RWPE2 (cell line): ENCODE data around the gene SH3PXD2A.

ENCODE experiments used
- ATAC-seq: fragments of 200-7000 bp; cut with Tn5 transposase; 3 replicates; pipeline ENCODE4 v1.9.1; 2021; ENCODE audit warnings: low read depth
- DNase-seq: peaks from one replicate; pipeline ENCODE4 v3.0.0-alpha.2; 2020; ENCODE audit warnings: low spot score
- H3K27ac ChIP-seq: fragments of 450-650 bp; 2 replicates; pipeline ENCODE4 v1.5.1; 2017; ENCODE audit warnings: mild to moderate bottlenecking; ENCODE audit not compliant: poor library complexity, severe bottlenecking
- H3K27me3 ChIP-seq: fragments of 250-450 bp; sonication (Bioruptor Pico); 2 replicates; pipeline ENCODE4 v1.5.1; 2021; ENCODE audit warnings: mild to moderate bottlenecking, moderate library complexity; ENCODE audit not compliant: insufficient read depth, poor library complexity, severe bottlenecking
- H3K36me3 ChIP-seq: fragments of 250-450 bp; sonication (Bioruptor Pico); 2 replicates; pipeline ENCODE4 v1.5.1; 2020; ENCODE audit warnings: low read depth, mild to moderate bottlenecking, moderate library complexity
- H3K4me1 ChIP-seq: fragments of 250-450 bp; sonication (Bioruptor Pico); 2 replicates; pipeline ENCODE4 v1.5.1; 2021; ENCODE audit warnings: mild to moderate bottlenecking, moderate library complexity; ENCODE audit not compliant: insufficient read depth, poor library complexity, severe bottlenecking
- H3K4me3 ChIP-seq: fragments of 250-450 bp; sonication (Bioruptor Pico); 2 replicates; pipeline ENCODE4 v1.5.1; 2021; ENCODE audit warnings: mild to moderate bottlenecking, moderate library complexity; ENCODE audit not compliant: severe bottlenecking
- H3K9me3 ChIP-seq: fragments of 250-450 bp; sonication (Bioruptor Pico); 2 replicates; pipeline ENCODE4 v1.5.1; 2021; ENCODE audit warnings: mild to moderate bottlenecking, moderate library complexity; ENCODE audit not compliant: severe bottlenecking
- CTCF ChIP-seq: fragments of 450-650 bp; IDR thresholded peaks from one replicate; pipeline ENCODE4 v1.5.1; 2017; ENCODE audit warnings: mild to moderate bottlenecking, moderate library complexity; ENCODE audit not compliant: poor library complexity, severe bottlenecking

The SH3PXD2A gene

GRCh38 chr10:103658049-103658577, 197.3 kb downstream of the SH3PXD2A start:
- H3K36me3 ChIP-seq: peaks cover 28% of the 10 kb centered on the region
- H3K4me1 ChIP-seq: peaks cover 13% of the 10 kb centered on the region
- no peak overlapping the region for H3K27ac ChIP-seq
- DNase-seq: no peak
- TF ChIP-seq CTCF: no peak
- no peak overlapping the region for H3K4me3 ChIP-seq
- H3K27me3 ChIP-seq: no peaks in the 10 kb centered on the region
- ATAC-seq: no peak
- no peaks in the 10 kb centered on the region for H3K9me3 ChIP-seq

- no peak for DNase-seq
Observed at GRCh38 chr10:103657061-103657591, 198.2 kb downstream of the SH3PXD2A start.

GRCh38 chr10:103654925-103655324, 200.5 kb downstream of the SH3PXD2A start:
- DNase-seq: no peak
- Histone ChIP-seq H3K9me3 (no peaks in the 10 kb centered on the region), H3K27me3 (no peaks in the 10 kb centered on the region), H3K27ac (no peak overlapping the region), H3K36me3 (peaks cover 31% of the 10 kb centered on the region), H3K4me3 (no peak overlapping the region), H3K4me1 (peaks cover 13% of the 10 kb centered on the region)
- ATAC-seq: no peak
- TF ChIP-seq CTCF: no peak

More at GRCh38 chr10:103657061-103657591, 198.2 kb downstream of the SH3PXD2A start:
- TF ChIP-seq CTCF: no peak
- Histone ChIP-seq H3K27me3 (no peaks in the 10 kb centered on the region), H3K27ac (no peak overlapping the region), H3K4me1 (peaks cover 13% of the 10 kb centered on the region), H3K36me3 (peaks cover 28% of the 10 kb centered on the region), H3K9me3 (no peaks in the 10 kb centered on the region), H3K4me3 (no peak overlapping the region)
- ATAC-seq: no peak

GRCh38 chr10:103653581-103654037, 201.8 kb downstream of the SH3PXD2A start:
- DNase-seq: no peak
- peaks cover 13% of the 10 kb centered on the region for H3K4me1 ChIP-seq

More at GRCh38 chr10:103653581-103654037, 201.8 kb downstream of the SH3PXD2A start:
- TF ChIP-seq CTCF: no peak
- no peak overlapping the region for H3K4me3 ChIP-seq
- ATAC-seq: peak; percentile 80
- H3K36me3 ChIP-seq: peaks cover 21% of the 10 kb centered on the region
- no peaks in the 10 kb centered on the region for H3K9me3 ChIP-seq
- H3K27ac ChIP-seq: peak overlapping the region; percentile 39
- H3K27me3 ChIP-seq: no peaks in the 10 kb centered on the region
